Measurements from ENCODE around the gene TSPAN12. TPM values are rescaled to one million over a fixed set of nuclear protein-coding genes. Genes with fewer than 3 reads are reported as not detected.

The TSPAN12 gene
- total and polyA plus RNA-seq, 2 of the 4 experiments (the other 2 are of a cell fraction) = 0.36 to 0.72 TPM

GRCh38 chr7:120741371-120742042 is 116.4 kb downstream of the TSPAN12 start:
- WGBS, 2 experiments (ENCODE audit: extremely low coverage in 2 of 2, insufficient read length in 1 of 2) = no CpG with 5 or more reads among the region's 7 CpGs
- no peak overlapping the region for H3K4me3 ChIP-seq (ENCODE audit: insufficient read depth, low read depth, low read length)
- H3K14ac ChIP-seq (replicated peaks; ENCODE audit: low read depth, low read length) = no peak overlapping the region
- in situ Hi-C loops (cut with MboI; ENCODE audit: low sequenced_read_pairs) = no loop called here
- no peak overlapping the region for H3K18ac ChIP-seq (ENCODE audit: low read depth, low read length)
- no peak overlapping the region for H3K27ac ChIP-seq (ENCODE audit: insufficient read depth, low read length)
- no TSS peak for BruUV-seq (replicated peaks)
- no peaks in the 10 kb centered on the region for H3K79me1 ChIP-seq (ENCODE audit: low read depth in 1 of 2, low read length in 2 of 2)
- no peaks in the 10 kb centered on the region for H3K36me3 ChIP-seq (ENCODE audit: control insufficient read depth, insufficient read depth, low read length)
- TF ChIP-seq SMC3 (IDR thresholded peaks at IDR 0.05; ENCODE audit: low read depth, low read length) (no peak), RAD21 (IDR thresholded peaks at IDR 0.05; ENCODE audit: low read length) (no peak), CTCF (conservative IDR thresholded peaks at IDR 0.05; ENCODE audit: low read depth, low read length) (no peak), POLR2A (IDR thresholded peaks at IDR 0.05; ENCODE audit: low read depth, low read length) (no peak), ELK1 (IDR thresholded peaks at IDR 0.05; ENCODE audit: borderline replicate concordance, low read depth, low read length) (no peak), FOS (IDR thresholded peaks at IDR 0.05; ENCODE audit: low read depth, low read length) (no peak), CHD1 (IDR thresholded peaks at IDR 0.05; ENCODE audit: low read depth, low read length) (no peak), NFE2L2 (IDR thresholded peaks at IDR 0.05; ENCODE audit: low read depth, low read length) (no peak), MAZ (IDR thresholded peaks at IDR 0.05; ENCODE audit: borderline replicate concordance, low read depth, low read length) (no peak), MAFK (IDR thresholded peaks at IDR 0.05; ENCODE audit: low read depth, low read length) (no peak), CEBPB (IDR thresholded peaks at IDR 0.05; ENCODE audit: low read depth, low read length) (no peak), RFX5 (IDR thresholded peaks at IDR 0.05; ENCODE audit: low read depth, low read length) (no peak), MXI1 (IDR thresholded peaks at IDR 0.05; ENCODE audit: borderline replicate concordance, low read depth, low read length) (no peak), RCOR1 (IDR thresholded peaks at IDR 0.05; ENCODE audit: insufficient replicate concordance, low read length) (no peak)
- TF ChIP-seq, protein P1, sequence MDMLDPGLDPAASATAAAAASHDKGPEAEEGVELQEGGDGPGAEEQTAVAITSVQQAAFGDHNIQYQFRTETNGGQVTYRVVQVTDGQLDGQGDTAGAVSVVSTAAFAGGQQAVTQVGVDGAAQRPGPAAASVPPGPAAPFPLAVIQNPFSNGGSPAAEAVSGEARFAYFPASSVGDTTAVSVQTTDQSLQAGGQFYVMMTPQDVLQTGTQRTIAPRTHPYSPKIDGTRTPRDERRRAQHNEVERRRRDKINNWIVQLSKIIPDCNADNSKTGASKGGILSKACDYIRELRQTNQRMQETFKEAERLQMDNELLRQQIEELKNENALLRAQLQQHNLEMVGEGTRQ (IDR thresholded peaks at IDR 0.05; ENCODE audit: low read depth, low read length) = no peak
- no peak overlapping the region for H4K5ac ChIP-seq (ENCODE audit: low read depth, low read length)
- peaks cover 2% of the 10 kb centered on the region for H3K27me3 ChIP-seq (ENCODE audit: control insufficient read depth, insufficient read depth, low read length)
- POLR2A ChIA-PET (ENCODE audit: unreplicated experiment) = no interaction called here
- no peak for DNase-seq
- H2AK5ac ChIP-seq (ENCODE audit: low read depth, low read length) = no peak overlapping the region
- CTCF ChIA-PET = interaction anchor here (1.6 kb wide), 1 partner anchor 10 kb away, joined by 5 read pairs; no protein-coding TSS in a partner anchor
- H3K9ac ChIP-seq (ENCODE audit: low read depth, low read length) = no peak overlapping the region
- no peak for ATAC-seq (ENCODE audit: low read depth)
- dilution Hi-C loops (cut with HindIII; ENCODE audit: low sequenced_read_pairs, unreplicated experiment) = no loop called here
- H4K8ac ChIP-seq (ENCODE audit: low read depth in 2 of 2, low read length in 2 of 2) = no peak overlapping the region
- no peaks in the 10 kb centered on the region for H4K20me1 ChIP-seq (ENCODE audit: insufficient read depth, low read length)
- H3K4me1 ChIP-seq (ENCODE audit: control insufficient read depth, insufficient read depth, low read length) = no peaks in the 10 kb centered on the region
- intact Hi-C loops (cut with micrococcal nuclease) = no loop called here
- H2BK20ac ChIP-seq (ENCODE audit: low read depth, low read length) = no peak overlapping the region
- no peak overlapping the region for H3K4ac ChIP-seq (ENCODE audit: low read depth, low read length)
- H3K56ac ChIP-seq (ENCODE audit: extremely low read depth, insufficient read depth, low read length) = no peak overlapping the region
- no peaks in the 10 kb centered on the region for H3K9me1 ChIP-seq (ENCODE audit: insufficient read depth, low read length)
- no peak overlapping the region for H2BK5ac ChIP-seq (ENCODE audit: low read depth, low read length, poor library complexity, severe bottlenecking)
- no peak overlapping the region for H4K91ac ChIP-seq (ENCODE audit: insufficient read depth, low read depth, low read length)
- no peak overlapping the region for H3K23ac ChIP-seq (ENCODE audit: low read depth, low read length)
- H2BK120ac ChIP-seq (ENCODE audit: low read depth, low read length) = no peak overlapping the region
- no peak overlapping the region for H2AFZ ChIP-seq (replicated peaks; ENCODE audit: low read length, poor library complexity)
- no peak overlapping the region for H2AK9ac ChIP-seq (replicated peaks; ENCODE audit: low read depth, low read length, poor library complexity)
- no peak overlapping the region for H2BK15ac ChIP-seq (ENCODE audit: low read depth, low read length)
- H3K9me3 ChIP-seq (ENCODE audit: control insufficient read depth, insufficient read depth, low read length) = no peaks in the 10 kb centered on the region
- no peak overlapping the region for H3K4me2 ChIP-seq (ENCODE audit: low read depth, low read length)
